Cortex of kidney (tissue), 1 donor: ENCODE measurements around the gene GAN.

Experiments used
- DNase-seq: peaks from one replicate; lab custom pipeline; 2025; lab: John Stamatoyannopoulos, UW

GAN gene

GRCh38 chr16:81431554-81432353 is 117.0 kb downstream of the GAN start:
- DNase-seq = no peak

GRCh38 chr16:81432937-81433557 is 118.3 kb downstream of the GAN start:
- no peak for DNase-seq

GRCh38 chr16:81435103-81435502 is 120.3 kb downstream of the GAN start:
- DNase-seq = no peak

DNA sequence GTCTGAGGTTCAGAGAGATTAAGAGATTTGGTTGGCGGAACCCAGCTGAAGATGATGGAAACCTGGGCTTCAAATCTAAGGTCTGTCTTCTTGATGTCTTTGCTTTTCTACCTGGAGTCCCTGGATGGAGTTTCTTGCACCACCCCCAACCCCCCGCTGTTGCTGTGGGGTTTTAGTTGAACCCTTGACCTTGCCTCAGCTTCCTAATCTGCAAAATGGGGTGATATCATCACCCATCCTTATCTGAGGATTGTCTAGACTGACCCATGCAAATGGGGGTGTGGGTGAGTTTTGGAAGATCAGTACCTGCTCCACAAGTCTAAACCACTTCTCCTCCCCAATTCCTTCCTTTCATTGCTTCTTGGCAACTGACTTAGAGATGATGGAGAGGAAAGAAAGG is 120.8 kb downstream of the GAN start:
- no peak for DNase-seq

DNA sequence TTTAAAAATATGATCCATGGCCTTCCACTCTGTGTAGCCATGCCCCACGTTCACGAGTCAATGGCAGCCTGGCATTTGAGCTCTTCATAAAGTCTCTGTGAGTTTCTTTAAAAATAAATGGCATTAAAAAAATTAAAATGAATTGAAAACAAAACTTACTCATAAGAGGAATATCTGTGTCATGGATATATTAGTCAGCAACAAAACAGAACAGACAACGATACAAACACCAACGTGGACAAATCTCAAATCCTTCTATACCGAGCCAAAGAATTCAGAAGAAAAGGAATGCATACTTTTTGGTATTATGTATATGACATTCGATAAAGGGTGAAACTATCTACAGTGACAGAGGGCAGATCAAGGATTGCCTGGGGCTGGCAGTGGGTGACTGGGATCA is 121.6 kb downstream of the GAN start:
- DNase-seq = no peak

- DNase-seq = no peak
Measured at GRCh38 chr16:81437865-81438264, 123.1 kb downstream of the GAN start.
